Measurements from ENCODE around the gene LARGE1. TPM values are rescaled to one million over a fixed set of nuclear protein-coding genes. Genes with fewer than 3 reads are reported as not detected.

The LARGE1 gene
- polyA plus RNA-seq, 3 donors = 0.05 to 0.13 TPM; not detected in 1

- Histone ChIP-seq H4K20me1 (ENCODE audit: insufficient read depth, low read length) (no peaks in the 10 kb centered on the region), H2AFZ (ENCODE audit: insufficient read depth, low read depth, low read length, poor library complexity, severe bottlenecking) (no peak overlapping the region), H3K27ac (ENCODE audit: low read depth in 1 of 2, low read length in 2 of 2) (no peak overlapping the region), H3K9ac (ENCODE audit: insufficient read depth, low read length, poor library complexity, severe bottlenecking) (no peak overlapping the region), H3K4me2 (replicated peaks; ENCODE audit: extremely low read depth, low read length, poor library complexity, severe bottlenecking) (no peak overlapping the region), H3K9me3 (replicated peaks in 1 of 2; ENCODE audit: control insufficient read depth in 1 of 2, insufficient read depth in 1 of 2, low read length in 2 of 2) (peaks cover 41 to 50% of the 10 kb centered on the region in 2 donors), H3K27me3 (ENCODE audit: control insufficient read depth in 2 of 2, insufficient read depth in 2 of 2, low read length in 2 of 2) (no peaks in the 10 kb centered on the region), H3K36me3 (replicated peaks in 1 of 2; ENCODE audit: control insufficient read depth in 1 of 2, insufficient read depth in 2 of 2, low read length in 2 of 2) (no peaks in the 10 kb centered on the region), H3K4me3 (replicated peaks in 1 of 3; ENCODE audit: low read depth in 2 of 3, low read length in 3 of 3) (no peak overlapping the region), H3K4me1 (ENCODE audit: control insufficient read depth in 1 of 2, insufficient read depth in 2 of 2, low read length in 2 of 2) (no peaks in the 10 kb centered on the region), H3K79me2 (ENCODE audit: insufficient read depth, low read length) (no peaks in the 10 kb centered on the region)
- no peak overlapping the region for H3K27ac Mint-ChIP-seq
- H3K27me3 Mint-ChIP-seq (ENCODE audit: low read depth in 3 of 3) = no peaks in the 10 kb centered on the region
- WGBS (ENCODE audit: insufficient coverage) = 91% methylated on average over 5 of the region's 10 CpGs
- TF ChIP-seq CTCF (IDR thresholded peaks at IDR 0.05) = no peak
- no peaks in the 10 kb centered on the region for H3K36me3 Mint-ChIP-seq
- H3K4me3 Mint-ChIP-seq = no peak overlapping the region
- DNase-seq = no peak
- intact Hi-C loops (cut with micrococcal nuclease) = no loop called here
- H3K9me3 Mint-ChIP-seq = peaks cover 12 to 42% (median 32%) of the 10 kb centered on the region in 7 donors
- no peaks in the 10 kb centered on the region for H3K4me1 Mint-ChIP-seq
Measured at GRCh38 chr22:33639588-33640254, 280.6 kb downstream of the LARGE1 start.

- H3K27ac Mint-ChIP-seq = no peak overlapping the region
- H3K27me3 Mint-ChIP-seq (ENCODE audit: low read depth in 3 of 3) = no peaks in the 10 kb centered on the region
- Histone ChIP-seq H3K27me3 (ENCODE audit: control insufficient read depth in 2 of 2, insufficient read depth in 2 of 2, low read length in 2 of 2) (no peaks in the 10 kb centered on the region), H3K4me3 (replicated peaks in 1 of 3; ENCODE audit: low read depth in 2 of 3, low read length in 3 of 3) (no peak overlapping the region), H3K36me3 (replicated peaks in 1 of 2; ENCODE audit: control insufficient read depth in 1 of 2, insufficient read depth in 2 of 2, low read length in 2 of 2) (no peaks in the 10 kb centered on the region), H4K20me1 (ENCODE audit: insufficient read depth, low read length) (no peaks in the 10 kb centered on the region), H3K4me1 (ENCODE audit: control insufficient read depth in 1 of 2, insufficient read depth in 2 of 2, low read length in 2 of 2) (no peaks in the 10 kb centered on the region), H3K27ac (ENCODE audit: low read depth in 1 of 2, low read length in 2 of 2) (no peak overlapping the region), H3K9me3 (replicated peaks in 1 of 2; ENCODE audit: control insufficient read depth in 1 of 2, insufficient read depth in 1 of 2, low read length in 2 of 2) (peaks cover 60 to 66% of the 10 kb centered on the region in 2 donors), H3K79me2 (ENCODE audit: insufficient read depth, low read length) (no peaks in the 10 kb centered on the region), H3K9ac (ENCODE audit: insufficient read depth, low read length, poor library complexity, severe bottlenecking) (no peak overlapping the region), H3K4me2 (replicated peaks; ENCODE audit: extremely low read depth, low read length, poor library complexity, severe bottlenecking) (no peak overlapping the region), H2AFZ (ENCODE audit: insufficient read depth, low read depth, low read length, poor library complexity, severe bottlenecking) (no peak overlapping the region)
- H3K36me3 Mint-ChIP-seq = no peaks in the 10 kb centered on the region
- 54% methylated on average over 2 of the region's 2 CpGs for WGBS (ENCODE audit: insufficient coverage)
- intact Hi-C loops (cut with micrococcal nuclease) = no loop called here
- H3K9me3 Mint-ChIP-seq = peaks cover 7 to 61% (median 38%) of the 10 kb centered on the region in 7 donors
- no peaks in the 10 kb centered on the region for H3K4me1 Mint-ChIP-seq
- DNase-seq = no peak
- no peak for TF ChIP-seq CTCF (IDR thresholded peaks at IDR 0.05)
- no peak overlapping the region for H3K4me3 Mint-ChIP-seq
Measured at GRCh38 chr22:33635766-33636165, 284.5 kb downstream of the LARGE1 start.
